ENCODE results near the gene WASL.
A peak's percentile ranks its signal among the peaks of the same experiment; 100 is the strongest.
"Not testable (repeated sequence)": the region's sequence is repeated elsewhere in the genome, so short reads cannot be mapped to it uniquely, and the experiment has no call there.

WASL gene

GRCh38 chr7:123732413-123733091 lies 16.3 kb downstream of the WASL start:
- no peak for DNase-seq (ENCODE audit: low spot score)

GRCh38 chr7:123729218-123729578 lies 19.6 kb downstream of the WASL start:
- DNase-seq (ENCODE audit: low spot score), result no peak

GRCh38 chr7:123727071-123727837 lies 21.5 kb downstream of the WASL start:
- DNase-seq (ENCODE audit: low spot score), result peak; percentile 26

- peak; percentile 46 for DNase-seq (ENCODE audit: low spot score)
Measured at GRCh38 chr7:123725586-123726171, 23.1 kb downstream of the WASL start.

- DNase-seq (ENCODE audit: low spot score), result peak; percentile 61
Measured at GRCh38 chr7:123724817-123725253, 24.0 kb downstream of the WASL start.

- DNase-seq (ENCODE audit: low spot score), result no peak
Measured at GRCh38 chr7:123723913-123724312, 24.9 kb downstream of the WASL start.

- DNase-seq (ENCODE audit: low spot score), result not testable (repeated sequence)
Measured at GRCh38 chr7:123720527-123720926, 28.3 kb downstream of the WASL start.

GRCh38 chr7:123719197-123719721 lies 29.5 kb downstream of the WASL start:
- no peak for DNase-seq (ENCODE audit: low spot score)

- no peak for DNase-seq (ENCODE audit: low spot score)
Measured at GRCh38 chr7:123718773-123719172, 30.0 kb downstream of the WASL start.

- DNase-seq (ENCODE audit: low spot score), result no peak
Measured at GRCh38 chr7:123717689-123718088, 31.1 kb downstream of the WASL start.

GRCh38 chr7:123716877-123717276 lies 31.9 kb downstream of the WASL start:
- DNase-seq (ENCODE audit: low spot score), result no peak

- no peak for DNase-seq (ENCODE audit: low spot score)
Measured at GRCh38 chr7:123715799-123716198, 33.0 kb downstream of the WASL start.

- DNase-seq (ENCODE audit: low spot score), result no peak
Measured at GRCh38 chr7:123715198-123715597, 33.6 kb downstream of the WASL start.

- DNase-seq (ENCODE audit: low spot score), result no peak
Measured at GRCh38 chr7:123714296-123715080, 34.3 kb downstream of the WASL start.

- DNase-seq (ENCODE audit: low spot score), result no peak
Measured at GRCh38 chr7:123712619-123713018, 36.2 kb downstream of the WASL start.

GRCh38 chr7:123711832-123712293 lies 36.9 kb downstream of the WASL start:
- no peak for DNase-seq (ENCODE audit: low spot score)

- no peak for DNase-seq (ENCODE audit: low spot score)
Measured at GRCh38 chr7:123710683-123711082, 38.1 kb downstream of the WASL start.

- DNase-seq (ENCODE audit: low spot score), result no peak
Measured at GRCh38 chr7:123709525-123709924, 39.3 kb downstream of the WASL start.

- no peak for DNase-seq (ENCODE audit: low spot score)
Measured at GRCh38 chr7:123705211-123705901, 43.4 kb downstream of the WASL start.

- no peak for DNase-seq (ENCODE audit: low spot score)
Measured at GRCh38 chr7:123695944-123696677, 52.7 kb downstream of the WASL start.

- DNase-seq (ENCODE audit: low spot score), result no peak
Measured at GRCh38 chr7:123692471-123692877, 56.3 kb downstream of the WASL start.
